Suprapubic skin (tissue), 4 donors: ENCODE measurements around the gene GPRIN1. TPM values are rescaled to one million over a fixed set of nuclear protein-coding genes. Genes with fewer than 3 reads are reported as not detected.
A peak's percentile ranks its signal among the peaks of the same experiment; 100 is the strongest.

ENCODE experiments used
- DNase-seq, 2 donors: peaks; one replicate each; pipeline ENCODE4 v3.0.0-alpha.2; 2019; ENCODE audit warnings: low spot score in 2 of 2
- H3K27ac ChIP-seq: fragments of 200-600 bp; sonication (generic); one replicate; pipeline ENCODE4 v1.5.1; 2019
- H3K27me3 ChIP-seq: fragments of 200-600 bp; sonication (generic); one replicate; pipeline ENCODE4 v1.5.1; 2019
- H3K36me3 ChIP-seq: fragments of 200-600 bp; sonication (generic); one replicate; pipeline ENCODE4 v1.5.1; 2019
- H3K4me1 ChIP-seq: fragments of 200-600 bp; sonication (generic); one replicate; pipeline ENCODE4 v1.5.1; 2019
- H3K4me3 ChIP-seq: fragments of 200-600 bp; sonication (generic); one replicate; pipeline ENCODE4 v1.5.1; 2019; ENCODE audit warnings: mild to moderate bottlenecking
- H3K9me3 ChIP-seq: fragments of 200-600 bp; sonication (generic); one replicate; pipeline ENCODE4 v1.5.1; 2019
- CTCF ChIP-seq, 2 donors: fragments of 200-600 bp in 1 of 2; fragments of 450-650 bp in 1 of 2; sonication (generic) in 1 of 2; IDR thresholded peaks; one replicate each; pipeline ENCODE4 v1.5.1; 2016 to 2019; ENCODE audit warnings: antibody characterized with exemption in 2 of 2, mild to moderate bottlenecking in 1 of 2, moderate library complexity in 1 of 2
- EP300 ChIP-seq: sonication (generic); formaldehyde crosslinking; IDR thresholded peaks from one replicate; pipeline ENCODE4 v1.6.1; 2017; ENCODE audit warnings: antibody characterized with exemption
- POLR2A ChIP-seq, 2 donors: fragments of 450-650 bp; IDR thresholded peaks; one replicate each; pipeline ENCODE4 v1.6.1; 2017; ENCODE audit warnings: antibody characterized with exemption in 2 of 2, mild to moderate bottlenecking in 2 of 2, moderate library complexity in 2 of 2
- POLR2AphosphoS5 ChIP-seq, 3 donors: sonication (generic); formaldehyde crosslinking; IDR thresholded peaks; one replicate each; pipeline ENCODE4 v1.6.1; 2017; ENCODE audit warnings: antibody characterized with exemption in 3 of 3
- WGBS: methylation state at CpG from one replicate; pipeline ENCODE4 v1.1.5; 2018; 5-methylcytosine and 5-hydroxymethylcytosine counted together
- total RNA-seq, 4 donors: library from RNA; depleted of rRNA; stranded (reverse); fragments of >200 nt; gene quantifications; one replicate each; pipeline ENCODE4 v1.1.0, GENCODE V29; 2016

Gene GPRIN1
- total RNA-seq, 4 donors from 2014 or later: 0.24 to 2.8 (median 1.5) TPM

DNA sequence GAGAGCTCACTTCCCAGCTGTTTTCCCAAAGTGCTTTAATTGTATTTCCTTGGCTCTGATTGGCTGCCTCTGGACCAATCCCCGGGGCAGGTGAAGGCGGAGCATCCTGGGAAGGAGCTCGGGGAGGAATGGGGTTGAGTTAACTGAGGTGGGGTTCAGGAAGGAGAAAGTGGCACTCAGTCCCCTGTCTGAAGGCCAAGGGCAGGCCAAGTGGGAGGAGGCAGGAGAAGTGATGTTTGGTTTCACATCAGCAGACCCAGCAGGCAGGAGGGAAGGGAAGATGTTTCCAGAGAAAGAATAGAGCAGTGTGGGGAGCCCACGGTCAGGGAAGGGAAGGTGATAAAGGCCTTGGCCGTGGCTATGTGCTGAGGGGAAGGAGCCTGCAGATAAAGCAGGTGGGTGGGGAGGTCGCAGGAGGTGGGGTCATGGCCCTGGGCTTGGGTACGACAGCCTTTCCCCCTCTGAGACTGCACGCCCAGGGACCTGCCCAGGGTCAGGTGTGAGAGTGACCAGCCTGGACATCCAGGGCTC, 40.5 kb upstream of the GPRIN1 start:
- DNase-seq: no peak
- TF ChIP-seq POLR2A (IDR thresholded peaks at IDR 0.05) (no peak), POLR2AphosphoS5 (IDR thresholded peaks at IDR 0.05) (no peak), EP300 (no peak), CTCF (IDR thresholded peaks at IDR 0.05) (no peak)
- Histone ChIP-seq H3K27ac (no peak overlapping the region), H3K27me3 (no peaks in the 10 kb centered on the region), H3K4me3 (no peak overlapping the region), H3K9me3 (no peaks in the 10 kb centered on the region), H3K4me1 (peaks cover 29% of the 10 kb centered on the region), H3K36me3 (peaks cover 19% of the 10 kb centered on the region)
- WGBS: 78% methylated on average over 8 of the region's 8 CpGs

DNA sequence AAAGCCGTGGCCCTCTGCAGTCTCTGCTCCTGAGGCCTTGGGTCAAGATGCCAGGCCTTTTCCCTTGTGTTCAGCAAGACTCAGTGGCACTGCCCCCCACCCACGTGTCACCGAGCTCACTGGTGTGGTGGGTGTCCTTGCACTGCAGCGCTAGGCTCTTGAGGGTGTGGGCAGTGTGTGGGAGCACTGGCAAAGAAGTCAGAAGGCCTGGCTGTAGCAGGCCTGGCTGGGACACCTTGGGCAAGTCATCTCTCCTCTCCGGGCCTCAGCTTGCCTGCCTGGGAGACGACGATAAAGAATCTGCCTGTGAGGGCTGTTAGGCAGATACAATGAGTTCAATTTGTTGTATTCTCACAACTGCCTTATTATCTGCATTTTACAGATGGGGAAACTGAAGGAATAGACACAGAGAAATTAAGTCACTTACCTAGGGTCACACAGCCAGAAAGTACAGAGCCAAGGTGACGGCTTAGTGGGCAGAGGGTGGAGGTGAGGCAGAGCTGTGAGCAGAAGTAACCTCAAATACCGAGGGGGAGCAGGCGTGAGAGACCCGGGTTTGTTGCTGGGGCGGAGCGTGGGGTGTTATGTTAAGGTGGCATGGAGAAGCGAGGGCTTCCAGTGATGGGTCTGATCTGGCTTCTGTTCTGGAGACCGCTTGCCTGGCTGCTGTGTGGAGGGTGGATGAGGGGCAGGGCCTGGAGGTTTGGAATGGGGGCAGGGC, 38.7 kb upstream of the GPRIN1 start:
- H3K9me3 ChIP-seq: no peaks in the 10 kb centered on the region
- H3K27me3 ChIP-seq: no peaks in the 10 kb centered on the region
- H3K4me1 ChIP-seq: peaks cover 29% of the 10 kb centered on the region
- H3K36me3 ChIP-seq: peaks cover 5% of the 10 kb centered on the region
- TF ChIP-seq EP300 (no peak), CTCF (IDR thresholded peaks at IDR 0.05) (no peak), POLR2A (IDR thresholded peaks at IDR 0.05) (no peak), POLR2AphosphoS5 (IDR thresholded peaks at IDR 0.05) (no peak)
- DNase-seq: no peak
- WGBS: 68% methylated on average over 15 of the region's 15 CpGs
- no peak overlapping the region for H3K27ac ChIP-seq
- H3K4me3 ChIP-seq: peak overlapping the region; percentile 73

DNA sequence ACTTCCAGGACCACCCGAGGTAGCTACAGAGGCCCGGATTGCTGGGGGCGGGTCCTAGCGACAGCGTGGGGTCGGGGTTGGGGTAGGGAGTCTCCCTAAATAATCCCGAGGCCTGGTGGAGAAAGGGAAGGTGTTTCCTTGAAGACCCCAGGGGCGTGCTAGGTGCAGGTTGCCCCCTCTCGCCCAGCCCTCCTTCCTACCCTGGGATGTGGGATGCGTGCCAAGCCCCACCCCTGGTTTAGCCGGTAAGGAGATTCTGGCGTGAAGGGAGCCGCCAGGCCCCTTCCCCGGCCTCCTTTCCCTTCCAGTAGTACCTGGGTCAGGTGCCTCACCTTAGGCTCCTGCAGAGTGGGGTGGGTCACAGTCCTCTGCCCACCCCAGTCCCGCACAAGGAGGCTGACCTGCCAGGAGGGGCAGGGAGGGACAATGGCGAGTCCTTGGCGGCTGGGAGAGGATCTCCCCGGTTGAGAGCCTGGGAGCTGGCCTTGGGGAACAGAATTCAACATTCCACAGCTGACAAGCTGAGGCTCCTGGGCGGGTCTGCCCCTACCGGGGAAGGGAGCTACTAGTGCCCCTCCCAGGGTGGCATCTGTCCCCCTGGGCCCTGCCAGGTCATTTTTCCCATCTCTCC, 38.0 kb upstream of the GPRIN1 start:
- H3K27me3 ChIP-seq: no peaks in the 10 kb centered on the region
- H3K9me3 ChIP-seq: no peaks in the 10 kb centered on the region
- H3K27ac ChIP-seq: peak overlapping the region; percentile 69
- peaks cover 29% of the 10 kb centered on the region for H3K4me1 ChIP-seq
- 11% methylated on average over 10 of the region's 20 CpGs for whole genome bisulfite sequencing
- H3K4me3 ChIP-seq: peak overlapping the region; percentile 73
- no peak for TF ChIP-seq POLR2A (IDR thresholded peaks at IDR 0.05)
- TF ChIP-seq CTCF (IDR thresholded peaks at IDR 0.05): no peak
- TF ChIP-seq POLR2AphosphoS5 (IDR thresholded peaks at IDR 0.05): no peak
- TF ChIP-seq EP300: no peak
- H3K36me3 ChIP-seq: peaks cover 3% of the 10 kb centered on the region
- peak in 1 of 2 donors; percentile 86 for DNase-seq

- 0% methylated on average over 10 of the region's 63 CpGs for WGBS
- Histone ChIP-seq H3K36me3 (no peaks in the 10 kb centered on the region), H3K4me1 (peaks cover 29% of the 10 kb centered on the region), H3K27ac (peak within 1 kb of the TSS; percentile 69), H3K4me3 (peak within 1 kb of the TSS; percentile 73), H3K27me3 (no peaks in the 10 kb centered on the region), H3K9me3 (no peaks in the 10 kb centered on the region)
- TF ChIP-seq POLR2A (IDR thresholded peaks at IDR 0.05) (peak in 1 of 2 donors; percentile 41), CTCF (IDR thresholded peaks at IDR 0.05) (peak in 1 of 2 donors; percentile 7), EP300 (no peak), POLR2AphosphoS5 (IDR thresholded peaks at IDR 0.05) (peak in 1 of 3 donors; percentile 24)
- peak; percentile 100 for DNase-seq
Measured at GRCh38 chr5:176647030-176647842, 37.3 kb upstream of the GPRIN1 start, which contains the start of gene TSPAN17. TSS of gene TSPAN17 (plus strand) at chr5:176647484. CDS start at chr5:176647616, 132 bp downstream.
